ENCODE data around the gene ADH1B. TPM values are rescaled to one million over a fixed set of nuclear protein-coding genes. Genes with fewer than 3 reads are reported as not detected.

The ADH1B gene
- polyA plus RNA-seq, 2 of the 4 experiments (the other 2 are of a cell fraction), result not detected

DNA sequence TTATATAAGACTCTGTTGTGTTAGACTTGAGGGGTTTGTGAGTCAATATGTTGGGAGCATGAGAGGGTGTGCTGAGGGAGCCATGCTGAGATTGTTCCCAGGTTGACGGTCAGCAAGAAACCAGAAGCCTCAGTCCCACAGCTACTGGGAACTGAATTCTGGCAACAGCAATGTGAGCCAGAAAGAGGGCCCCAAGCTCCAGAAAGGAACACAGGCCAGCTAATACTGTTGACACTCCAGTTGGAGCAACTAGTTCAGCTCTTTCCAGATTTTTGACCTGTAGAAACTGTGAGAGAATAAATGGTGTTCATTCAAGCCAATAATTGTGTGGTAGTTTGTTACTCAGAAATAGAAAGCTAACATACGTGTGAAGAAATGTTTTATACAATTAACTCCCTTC, 47.5 kb downstream of the ADH1B start:
- no peak for ATAC-seq
- CTCF ChIA-PET, result no interaction called here
- no peak overlapping the region for H3K4me2 ChIP-seq

DNA sequence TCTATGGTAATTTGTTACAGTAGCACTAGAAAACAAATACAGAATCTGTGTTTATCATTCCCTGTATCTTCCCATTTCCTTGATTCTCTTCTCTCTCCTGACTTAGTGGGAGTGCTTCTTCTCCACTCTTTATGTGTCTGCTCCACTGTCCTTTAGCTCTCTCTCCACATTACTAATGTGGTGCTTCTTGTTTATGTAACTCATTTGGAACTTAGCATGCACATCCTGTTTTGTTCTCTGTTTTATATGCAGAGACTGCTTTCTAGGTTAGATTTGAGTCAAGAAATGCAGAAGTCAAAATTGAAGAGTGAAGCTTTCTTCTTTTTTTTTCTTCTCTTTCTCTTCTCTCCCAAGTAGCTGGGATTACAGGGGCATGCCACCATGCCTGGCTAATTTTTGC, 56.3 kb downstream of the ADH1B start:
- TF ChIP-seq CBX8 (IDR thresholded peaks at IDR 0.05) (no peak), ZC3H11A (IDR thresholded peaks at IDR 0.05) (no peak), CHD4 (IDR thresholded peaks at IDR 0.05; ENCODE audit: borderline replicate concordance) (no peak), SMC3 (IDR thresholded peaks at IDR 0.05) (no peak), ATOH8 (CRISPR knock-in tag; IDR thresholded peaks at IDR 0.05; ENCODE audit: low read depth) (no peak), ESRRA (IDR thresholded peaks at IDR 0.05; ENCODE audit: borderline replicate concordance, low read length) (no peak), EP300 (IDR thresholded peaks at IDR 0.05) (no peak), FOSB (CRISPR knock-in tag; IDR thresholded peaks at IDR 0.05) (no peak), PHF8 (IDR thresholded peaks at IDR 0.05; ENCODE audit: borderline replicate concordance, low read depth) (no peak), HEYL (CRISPR knock-in tag; IDR thresholded peaks at IDR 0.05) (no peak), JUNB (IDR thresholded peaks at IDR 0.05) (no peak), CEBPB (IDR thresholded peaks at IDR 0.05) (no peak), CTCF (IDR thresholded peaks at IDR 0.05) (no peak)
- TF ChIP-seq, protein P1, sequence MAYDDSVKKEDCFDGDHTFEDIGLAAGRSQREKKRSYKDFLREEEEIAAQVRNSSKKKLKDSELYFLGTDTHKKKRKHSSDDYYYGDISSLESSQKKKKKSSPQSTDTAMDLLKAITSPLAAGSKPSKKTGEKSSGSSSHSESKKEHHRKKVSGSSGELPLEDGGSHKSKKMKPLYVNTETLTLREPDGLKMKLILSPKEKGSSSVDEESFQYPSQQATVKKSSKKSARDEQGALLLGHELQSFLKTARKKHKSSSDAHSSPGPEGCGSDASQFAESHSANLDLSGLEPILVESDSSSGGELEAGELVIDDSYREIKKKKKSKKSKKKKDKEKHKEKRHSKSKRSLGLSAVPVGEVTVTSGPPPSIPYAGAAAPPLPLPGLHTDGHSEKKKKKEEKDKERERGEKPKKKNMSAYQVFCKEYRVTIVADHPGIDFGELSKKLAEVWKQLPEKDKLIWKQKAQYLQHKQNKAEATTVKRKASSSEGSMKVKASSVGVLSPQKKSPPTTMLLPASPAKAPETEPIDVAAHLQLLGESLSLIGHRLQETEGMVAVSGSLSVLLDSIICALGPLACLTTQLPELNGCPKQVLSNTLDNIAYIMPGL (CRISPR knock-in tag; IDR thresholded peaks at IDR 0.05; ENCODE audit: borderline replicate concordance), result no peak
- TF ChIP-seq, protein P2, sequence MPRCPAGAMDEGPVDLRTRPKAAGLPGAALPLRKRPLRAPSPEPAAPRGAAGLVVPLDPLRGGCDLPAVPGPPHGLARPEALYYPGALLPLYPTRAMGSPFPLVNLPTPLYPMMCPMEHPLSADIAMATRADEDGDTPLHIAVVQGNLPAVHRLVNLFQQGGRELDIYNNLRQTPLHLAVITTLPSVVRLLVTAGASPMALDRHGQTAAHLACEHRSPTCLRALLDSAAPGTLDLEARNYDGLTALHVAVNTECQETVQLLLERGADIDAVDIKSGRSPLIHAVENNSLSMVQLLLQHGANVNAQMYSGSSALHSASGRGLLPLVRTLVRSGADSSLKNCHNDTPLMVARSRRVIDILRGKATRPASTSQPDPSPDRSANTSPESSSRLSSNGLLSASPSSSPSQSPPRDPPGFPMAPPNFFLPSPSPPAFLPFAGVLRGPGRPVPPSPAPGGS (IDR thresholded peaks at IDR 0.05), result no peak
- TF ChIP-seq, protein P3, sequence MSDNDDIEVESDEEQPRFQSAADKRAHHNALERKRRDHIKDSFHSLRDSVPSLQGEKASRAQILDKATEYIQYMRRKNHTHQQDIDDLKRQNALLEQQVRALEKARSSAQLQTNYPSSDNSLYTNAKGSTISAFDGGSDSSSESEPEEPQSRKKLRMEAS (IDR thresholded peaks at IDR 0.05), result no peak
- no peak for FAIRE-seq
- ChIA-PET CTCF (no interaction called here), POLR2A (no interaction called here)
- no peak for DNase-seq (ENCODE audit: low read depth in 1 of 2, low spot score in 1 of 2)
- no peaks in the 10 kb centered on the region for H3K4me1 ChIP-seq
- no peak overlapping the region for H3K4me3 ChIP-seq
- no peaks in the 10 kb centered on the region for H3K9me3 ChIP-seq
- H3K4me2 ChIP-seq, result no peak overlapping the region
- no peak overlapping the region for H3K27ac ChIP-seq
- no peak for ATAC-seq

More for the DNA sequence above, 47.5 kb downstream of the ADH1B start:
- H3K4me1 ChIP-seq, result no peaks in the 10 kb centered on the region
- H3K4me3 ChIP-seq, result no peak overlapping the region
- POLR2A ChIA-PET, result no interaction called here
- WGBS (ENCODE audit: missing lambda C conversion rate), result 65% methylated on average over 2 of the region's 2 CpGs
- FAIRE-seq (no peak), DNase-seq (ENCODE audit: low read depth in 1 of 2, low spot score in 1 of 2) (no peak)
- no peaks in the 10 kb centered on the region for H3K9me3 ChIP-seq
- H3K27ac ChIP-seq, result no peak overlapping the region
- TF ChIP-seq TFCP2L1 (CRISPR knock-in tag; IDR thresholded peaks at IDR 0.05) (no peak), RFX5 (IDR thresholded peaks at IDR 0.05) (no peak), CHD2 (IDR thresholded peaks at IDR 0.05; ENCODE audit: low read length, partially characterized antibody) (no peak), BHLHE40 (IDR thresholded peaks at IDR 0.05; ENCODE audit: low read depth, low read length) (no peak), CBX8 (IDR thresholded peaks at IDR 0.05) (no peak), HES2 (IDR thresholded peaks at IDR 0.05) (no peak), PHF8 (IDR thresholded peaks at IDR 0.05; ENCODE audit: borderline replicate concordance, low read depth) (no peak), ZNF302 (CRISPR knock-in tag; IDR thresholded peaks at IDR 0.05) (no peak), KDM5A (IDR thresholded peaks at IDR 0.05) (no peak), CTCF (IDR thresholded peaks at IDR 0.05) (no peak), RCOR1 (IDR thresholded peaks at IDR 0.05; ENCODE audit: low read depth, low read length) (no peak)
- TF ChIP-seq, protein P4, sequence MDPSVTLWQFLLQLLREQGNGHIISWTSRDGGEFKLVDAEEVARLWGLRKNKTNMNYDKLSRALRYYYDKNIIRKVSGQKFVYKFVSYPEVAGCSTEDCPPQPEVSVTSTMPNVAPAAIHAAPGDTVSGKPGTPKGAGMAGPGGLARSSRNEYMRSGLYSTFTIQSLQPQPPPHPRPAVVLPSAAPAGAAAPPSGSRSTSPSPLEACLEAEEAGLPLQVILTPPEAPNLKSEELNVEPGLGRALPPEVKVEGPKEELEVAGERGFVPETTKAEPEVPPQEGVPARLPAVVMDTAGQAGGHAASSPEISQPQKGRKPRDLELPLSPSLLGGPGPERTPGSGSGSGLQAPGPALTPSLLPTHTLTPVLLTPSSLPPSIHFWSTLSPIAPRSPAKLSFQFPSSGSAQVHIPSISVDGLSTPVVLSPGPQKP (IDR thresholded peaks at IDR 0.05; ENCODE audit: low read depth, low read length), result no peak

Measured in A549 (cell line).